PC-3 (cell line): ENCODE data around the gene CAPSL. TPM values are rescaled to one million over a fixed set of nuclear protein-coding genes. Genes with fewer than 3 reads are reported as not detected.

Experiments used
- ATAC-seq: fragments of 200-7000 bp; cut with Tn5 transposase; 2 replicates; pipeline ENCODE4 v1.9.1; 2020; ENCODE audit warnings: mild to moderate bottlenecking, moderate library complexity
- BruUV-seq: library from RNA; stranded (reverse); fragments of 400-500 nt; replicated peaks from 2 replicates; lab custom pipeline; 2021; lab: Mats Ljungman, UMichigan
- CTCF ChIA-PET: fragments of 300-600 bp; sonication (Branson Sonifier 250); formaldehyde crosslinking; loops from one replicate; lab custom pipeline; 2022; ENCODE audit warnings: antibody characterized with exemption; lab: Charles Lee
- POLR2A ChIA-PET: fragments of 300-600 bp; sonication (Branson Sonifier 250); formaldehyde crosslinking; loops from one replicate; lab custom pipeline; 2022; ENCODE audit warnings: antibody characterized with exemption; ENCODE audit not compliant: unreplicated experiment; lab: Charles Lee
- DNase-seq: peaks from one replicate; pipeline ENCODE4 v3.0.0-alpha.2; 2015
- H2AFZ ChIP-seq: fragments of 300-600 bp; sonication (generic); 2 replicates; pipeline ENCODE4 v1.6.0; 2016; ENCODE audit warnings: antibody characterized with exemption, low read length
- H3F3A ChIP-seq: fragments of 300-600 bp; sonication (generic); one replicate; pipeline ENCODE4 v1.6.0; 2017; ENCODE audit warnings: antibody characterized with exemption, low read length, control low read depth, mild to moderate bottlenecking; ENCODE audit not compliant: unreplicated experiment
- H3K27ac ChIP-seq: fragments of 300-600 bp; sonication (generic); 2 replicates; pipeline ENCODE4 v1.5.1; 2016; ENCODE audit warnings: mild to moderate bottlenecking, low read length
- H3K27me3 ChIP-seq: fragments of 300-600 bp; sonication (generic); 2 replicates; pipeline ENCODE4 v1.6.1; 2016; ENCODE audit warnings: low read length, mixed read lengths
- H3K36me3 ChIP-seq: fragments of 300-600 bp; sonication (generic); 2 replicates; pipeline ENCODE4 v1.6.1; 2016; ENCODE audit warnings: low read depth, mixed run types, low read length, mixed read lengths
- H3K4me1 ChIP-seq: fragments of 300-600 bp; sonication (generic); 2 replicates; pipeline ENCODE4 v1.5.1; 2016; ENCODE audit warnings: low read length; ENCODE audit not compliant: insufficient read depth
- H3K4me2 ChIP-seq: fragments of 300-600 bp; sonication (generic); 2 replicates; pipeline ENCODE4 v1.6.0; 2016; ENCODE audit warnings: low read length
- H3K4me3 ChIP-seq: fragments of 300-600 bp; sonication (generic); 2 replicates; pipeline ENCODE4 v1.5.1; 2016; ENCODE audit warnings: mild to moderate bottlenecking, low read length, mixed read lengths
- H3K79me2 ChIP-seq: fragments of 300-600 bp; sonication (generic); 2 replicates; pipeline ENCODE4 v1.6.1; 2017; ENCODE audit warnings: low read length, mixed read lengths
- H3K9ac ChIP-seq: fragments of 300-600 bp; sonication (generic); 2 replicates; pipeline ENCODE4 v1.6.0; 2016; ENCODE audit warnings: mild to moderate bottlenecking, low read length
- H3K9me2 ChIP-seq: fragments of 300-600 bp; sonication (generic); replicated peaks from 2 replicates; pipeline ENCODE4 v1.6.1; 2016; ENCODE audit warnings: mixed run types, low read length, mixed read lengths
- H3K9me3 ChIP-seq: fragments of 300-600 bp; sonication (generic); 2 replicates; pipeline ENCODE4 v1.6.1; 2016; ENCODE audit warnings: low read length, mixed read lengths
- H4K20me1 ChIP-seq: fragments of 300-600 bp; sonication (generic); 2 replicates; pipeline ENCODE4 v1.6.1; 2016; ENCODE audit warnings: low read length, mixed read lengths
- CTCF ChIP-seq: fragments of 300-600 bp; sonication (generic); conservative IDR thresholded peaks from 2 replicates; pipeline ENCODE4 v1.5.1; 2017; ENCODE audit warnings: antibody characterized with exemption, low read depth, mild to moderate bottlenecking, low read length
- EZH2 ChIP-seq: fragments of 300-600 bp; sonication (generic); IDR thresholded peaks from one replicate; pipeline ENCODE4 v1.6.1; 2017; ENCODE audit warnings: antibody characterized with exemption, mild to moderate bottlenecking, low read length; ENCODE audit not compliant: unreplicated experiment
- EZH2phosphoT487 ChIP-seq: fragments of 300-600 bp; sonication (generic); IDR thresholded peaks from 2 replicates; pipeline ENCODE4 v1.6.1; 2018; ENCODE audit warnings: mild to moderate bottlenecking, antibody characterized with exemption, low read length, borderline replicate concordance
- intact Hi-C: fragments of 100-400 bp; cut with micrococcal nuclease; formaldehyde crosslinking; loops from 2 replicates; pipeline ENCODE4 v1.9.0; 2023
- total RNA-seq: library from RNA; depleted of rRNA; stranded (reverse); fragments of >200 nt; gene quantifications from 2 replicates; pipeline ENCODE4 v1.2.3, GENCODE V29; 2014

CAPSL gene
- total RNA-seq, 1 experiment from 2014 or later: 0.11 TPM

- H3F3A ChIP-seq: no peaks in the 10 kb centered on the region
- intact Hi-C loops: no loop called here
- no TSS peak for BruUV-seq
- H4K20me1 ChIP-seq: no peaks in the 10 kb centered on the region
- CTCF ChIA-PET: interaction anchor here (1.4 kb wide), 1 partner anchor 61 kb away, joined by 3 read pairs; no protein-coding TSS in a partner anchor
- H3K79me2 ChIP-seq: peaks cover 22% of the 10 kb centered on the region
- ATAC-seq (peak; percentile 50), DNase-seq (peak; percentile 83)
- no peaks in the 10 kb centered on the region for H3K27me3 ChIP-seq
- POLR2A ChIA-PET: no interaction called here
- TF ChIP-seq EZH2phosphoT487: no peak
- no peak for TF ChIP-seq EZH2
- TF ChIP-seq CTCF: no peak
- H3K4me3 ChIP-seq: no peak overlapping the region
- H3K9me3 ChIP-seq: no peaks in the 10 kb centered on the region
- peaks cover 18% of the 10 kb centered on the region; the same call in 1 of the 2 replicates for H3K36me3 ChIP-seq
- peak overlapping the region; percentile 57 for H3K4me2 ChIP-seq
- peak overlapping the region; percentile 42 for H3K27ac ChIP-seq
- no peaks in the 10 kb centered on the region for H3K9me2 ChIP-seq
- peaks cover 27% of the 10 kb centered on the region for H3K4me1 ChIP-seq
- no peak overlapping the region for H3K9ac ChIP-seq
- H2AFZ ChIP-seq: peak overlapping the region; percentile 40; the same call in 1 of the 2 replicates
Measured at GRCh38 chr5:35863159-35863558, 75.3 kb downstream of the CAPSL start.

GRCh38 chr5:35862126-35862525 is 76.3 kb downstream of the CAPSL start:
- ChIA-PET POLR2A (no interaction called here), CTCF (interaction anchor here (1.4 kb wide), 1 partner anchor 62 kb away, joined by 3 read pairs; no protein-coding TSS in a partner anchor)
- peaks cover 36% of the 10 kb centered on the region for H3K4me1 ChIP-seq
- TF ChIP-seq EZH2 (no peak), CTCF (no peak), EZH2phosphoT487 (no peak)
- no peaks in the 10 kb centered on the region for H3K9me2 ChIP-seq
- H3K27ac ChIP-seq: no peak overlapping the region
- no peak overlapping the region for H2AFZ ChIP-seq
- no peaks in the 10 kb centered on the region for H3K27me3 ChIP-seq
- peaks cover 22% of the 10 kb centered on the region for H3K79me2 ChIP-seq
- intact Hi-C loops: no loop called here
- H3K9ac ChIP-seq: no peak overlapping the region
- H3K4me3 ChIP-seq: no peak overlapping the region
- DNase-seq: no peak
- no peaks in the 10 kb centered on the region for H3F3A ChIP-seq
- H3K36me3 ChIP-seq: 0 out of 2 replicates have a peak, but pooled peaks cover 16% of the 10 kb centered on the region
- no peaks in the 10 kb centered on the region for H3K9me3 ChIP-seq
- ATAC-seq: no peak
- no peak overlapping the region for H3K4me2 ChIP-seq
- H4K20me1 ChIP-seq: no peaks in the 10 kb centered on the region
- no TSS peak for BruUV-seq

GRCh38 chr5:35861718-35862117 is 76.7 kb downstream of the CAPSL start:
- intact Hi-C loops: no loop called here
- H3K36me3 ChIP-seq: 0 out of 2 replicates have a peak, but pooled peaks cover 16% of the 10 kb centered on the region
- DNase-seq: peak; percentile 6
- no peak for ATAC-seq
- H3F3A ChIP-seq: no peaks in the 10 kb centered on the region
- no peaks in the 10 kb centered on the region for H3K9me3 ChIP-seq
- BruUV-seq: no TSS peak
- no peak overlapping the region for H3K4me3 ChIP-seq
- TF ChIP-seq EZH2phosphoT487 (no peak), CTCF (no peak), EZH2 (no peak)
- no peak overlapping the region for H2AFZ ChIP-seq
- no peak overlapping the region for H3K27ac ChIP-seq
- no peak overlapping the region for H3K4me2 ChIP-seq
- no peaks in the 10 kb centered on the region for H4K20me1 ChIP-seq
- H3K4me1 ChIP-seq: peaks cover 40% of the 10 kb centered on the region
- peaks cover 22% of the 10 kb centered on the region for H3K79me2 ChIP-seq
- POLR2A ChIA-PET: no interaction called here
- H3K9ac ChIP-seq: no peak overlapping the region
- H3K27me3 ChIP-seq: no peaks in the 10 kb centered on the region
- CTCF ChIA-PET: interaction anchor here (1.4 kb wide), 1 partner anchor 63 kb away, joined by 3 read pairs; no protein-coding TSS in a partner anchor
- H3K9me2 ChIP-seq: no peaks in the 10 kb centered on the region
